GM15510 (cell line): ENCODE measurements around the gene RPUSD4.

Experiments
- POLR2A ChIP-seq: IDR thresholded peaks from 3 replicates; pipeline ENCODE4 v1.6.1; 2011; ENCODE audit warnings: borderline replicate concordance; ENCODE audit not compliant: insufficient read length; ENCODE audit errors: extremely low read depth

RPUSD4 gene

DNA sequence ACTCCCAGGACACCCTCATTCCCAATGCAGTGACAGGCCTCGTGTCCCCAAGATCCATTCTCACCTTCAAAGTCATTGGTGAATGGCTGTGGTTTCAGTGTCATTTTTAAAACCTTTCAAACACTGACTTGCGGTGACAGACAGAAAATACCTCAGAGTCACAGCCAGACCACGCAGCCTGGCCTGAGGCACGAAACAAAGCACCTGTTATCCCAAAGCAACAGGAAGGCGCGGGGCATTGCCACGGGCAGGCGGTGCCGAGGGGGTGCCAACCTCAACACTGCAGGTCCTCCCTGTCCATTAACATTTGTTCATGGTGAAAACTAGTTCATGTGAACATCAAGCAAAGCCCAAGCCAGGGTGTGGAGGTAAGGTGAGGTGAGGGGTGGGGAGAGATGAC, 38.2 kb downstream of the RPUSD4 start:
- TF ChIP-seq POLR2A: no peak

DNA sequence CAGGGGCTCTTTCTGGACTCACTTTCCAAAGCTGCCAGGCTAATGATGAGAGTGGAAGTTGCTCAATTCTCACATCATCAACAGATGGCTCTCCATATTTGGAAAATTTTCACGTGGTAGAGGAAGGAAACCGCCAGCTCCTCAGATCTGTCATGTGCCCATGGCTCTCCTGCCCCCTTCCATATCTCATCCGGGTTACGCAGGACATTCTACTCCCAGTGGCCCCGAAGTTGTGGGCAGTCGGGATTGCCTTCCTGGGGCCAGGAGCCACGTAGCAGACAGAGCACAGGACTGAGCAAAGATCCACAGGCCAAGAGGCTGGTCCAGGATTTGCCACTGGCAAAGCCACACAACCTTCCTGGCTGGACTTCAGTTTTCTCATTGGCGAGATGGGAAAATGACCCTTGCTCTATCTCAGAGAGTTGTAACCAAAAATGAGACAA, 38.8 kb downstream of the RPUSD4 start:
- no peak for TF ChIP-seq POLR2A

DNA sequence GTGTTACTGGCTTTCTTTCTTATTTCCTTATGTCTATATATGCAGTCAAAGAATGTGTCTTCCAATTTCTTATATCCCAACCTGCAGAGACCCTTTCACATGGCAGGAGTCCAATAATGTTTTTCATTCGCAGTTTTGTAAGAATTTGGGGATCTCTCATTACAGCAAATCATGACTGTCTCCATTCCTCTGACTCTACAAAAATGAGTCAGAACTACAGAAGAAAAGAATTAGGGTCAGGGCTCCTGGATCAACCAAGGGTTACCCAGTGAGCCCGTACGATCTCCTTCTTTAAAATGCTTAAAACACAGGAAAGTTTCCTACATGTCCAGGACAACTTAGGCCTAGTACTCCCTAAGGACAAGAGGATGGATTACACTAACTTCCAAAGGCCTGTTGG, 42.2 kb downstream of the RPUSD4 start:
- TF ChIP-seq POLR2A: no peak

- no peak for TF ChIP-seq POLR2A
Measured at GRCh38 chr11:126167488-126167887, 44.0 kb downstream of the RPUSD4 start.

- no peak for TF ChIP-seq POLR2A
Measured at GRCh38 chr11:126166413-126166812, 45.0 kb downstream of the RPUSD4 start.

- TF ChIP-seq POLR2A: no peak
Measured at GRCh38 chr11:126165757-126166156, 45.7 kb downstream of the RPUSD4 start.

DNA sequence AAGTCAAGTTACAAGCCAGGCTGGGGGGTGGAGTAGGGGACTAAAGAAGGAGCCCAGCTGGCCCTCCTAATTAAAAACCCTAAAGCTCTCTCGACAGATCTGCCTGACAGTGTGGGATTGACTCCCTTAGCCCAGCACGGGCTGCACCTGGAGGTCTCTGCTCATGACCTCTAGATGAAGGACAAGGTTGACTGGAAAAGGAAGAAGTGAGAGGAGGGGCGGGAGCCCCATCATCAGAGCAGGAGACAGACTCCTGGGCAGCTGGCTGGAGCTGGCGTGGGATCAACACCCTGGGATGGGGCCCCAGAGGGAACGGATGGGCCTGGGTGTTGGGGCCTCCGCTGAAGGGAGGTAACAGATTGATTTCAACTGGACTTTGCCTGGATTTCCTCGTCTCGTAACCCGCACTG, 46.1 kb downstream of the RPUSD4 start:
- TF ChIP-seq POLR2A: no peak

- no peak for TF ChIP-seq POLR2A
Measured at GRCh38 chr11:126164781-126165180, 46.7 kb downstream of the RPUSD4 start.

GRCh38 chr11:126163779-126164178, 47.7 kb downstream of the RPUSD4 start:
- no peak for TF ChIP-seq POLR2A

DNA sequence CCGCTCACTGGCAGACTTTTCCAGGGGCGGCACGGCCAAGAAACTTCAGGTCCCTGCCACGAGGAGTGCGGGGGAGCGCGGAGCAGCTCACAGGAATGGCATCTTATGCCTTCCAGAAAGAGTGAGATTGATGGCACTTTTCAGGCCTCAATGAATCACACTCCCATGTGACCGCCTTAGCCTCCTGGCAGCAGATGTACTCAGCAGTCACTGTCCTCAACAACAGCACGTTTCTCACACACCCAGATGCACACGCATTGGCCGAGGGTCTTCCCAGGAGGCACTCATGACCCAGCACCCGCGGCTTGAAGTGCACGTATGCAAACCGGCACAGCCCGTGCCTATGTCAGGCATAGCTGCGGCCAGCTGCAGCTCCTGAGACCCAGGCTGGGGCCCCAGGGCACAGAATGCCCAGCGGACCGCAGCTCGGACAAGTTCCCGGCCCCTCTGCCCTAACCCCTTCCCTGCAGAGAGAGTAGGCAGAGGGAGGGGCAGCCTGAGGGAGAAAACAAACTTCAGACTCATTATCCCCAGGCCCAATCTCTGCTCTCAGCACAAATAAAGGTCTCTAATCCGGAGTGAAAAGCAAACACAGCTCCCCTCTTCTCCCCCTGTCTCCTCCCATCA, 48.3 kb downstream of the RPUSD4 start:
- no peak for TF ChIP-seq POLR2A

DNA sequence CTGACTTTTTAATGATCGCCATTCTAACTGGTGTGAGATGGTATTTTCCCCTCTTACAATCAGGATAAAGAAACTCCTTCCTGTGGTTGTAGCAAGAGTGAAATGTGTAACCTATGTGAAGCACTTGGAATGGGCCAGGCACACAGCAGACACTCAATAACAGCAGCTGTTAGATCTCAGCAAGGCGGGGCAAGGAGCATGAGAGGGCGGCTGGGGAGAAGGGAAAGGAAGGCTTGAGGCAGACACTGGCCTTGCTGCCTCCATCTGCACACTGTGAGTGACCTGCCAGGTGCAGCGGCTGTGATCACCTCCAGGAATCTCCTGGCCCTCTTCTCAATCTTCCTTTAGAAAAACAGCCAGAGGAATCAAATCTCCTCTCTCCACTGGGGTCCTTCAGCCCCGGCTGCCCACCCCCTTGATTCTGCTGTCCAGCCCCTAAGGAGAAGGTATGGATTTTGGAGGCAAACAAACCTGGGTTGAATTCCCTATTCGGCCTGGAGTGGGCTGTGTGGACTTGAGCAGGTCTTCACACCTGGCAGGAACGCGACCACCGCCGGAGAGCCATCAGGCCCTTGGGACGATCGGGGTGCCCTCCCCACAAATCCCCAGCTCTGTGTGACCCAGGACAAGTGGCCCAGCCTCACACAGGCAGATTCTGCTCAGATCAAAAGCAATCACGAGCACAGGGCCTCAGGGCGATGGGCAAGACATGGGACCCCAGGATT, 49.0 kb downstream of the RPUSD4 start:
- TF ChIP-seq POLR2A: no peak

- no peak for TF ChIP-seq POLR2A
Measured at GRCh38 chr11:126161023-126161391, 50.4 kb downstream of the RPUSD4 start.

DNA sequence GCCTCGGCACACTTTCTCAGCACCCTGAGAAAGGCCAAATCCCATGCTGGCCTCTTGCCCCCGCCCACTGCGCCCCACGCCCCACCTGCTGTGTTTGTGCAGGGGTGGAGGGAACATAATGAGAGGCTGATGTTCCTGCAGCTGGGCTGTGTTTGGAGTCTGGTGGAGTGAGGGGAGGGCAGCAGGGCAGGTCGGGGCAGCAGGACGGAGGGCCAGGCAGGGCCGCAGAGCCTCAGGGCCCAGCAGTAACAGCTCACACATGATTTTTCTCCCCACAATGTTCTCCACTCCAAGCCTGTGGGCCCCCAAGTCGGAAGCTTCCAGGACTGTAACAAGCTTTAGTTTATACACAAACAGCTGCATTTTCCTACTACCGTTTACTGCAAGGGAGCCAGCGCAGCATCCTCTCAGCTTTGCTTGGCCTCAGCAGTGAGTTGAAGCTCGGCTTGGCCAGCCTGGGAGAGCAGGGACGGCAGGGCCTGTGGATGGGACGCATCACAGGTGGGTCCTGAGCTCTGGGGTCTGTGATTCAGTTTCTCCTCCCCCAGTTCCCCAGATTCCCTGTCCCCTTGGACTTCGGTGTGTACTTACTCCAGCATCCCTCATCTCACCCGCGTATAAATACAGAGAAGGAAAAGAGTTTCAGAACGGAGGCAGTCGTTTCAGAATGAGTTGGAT, 51.0 kb downstream of the RPUSD4 start:
- TF ChIP-seq POLR2A: no peak

DNA sequence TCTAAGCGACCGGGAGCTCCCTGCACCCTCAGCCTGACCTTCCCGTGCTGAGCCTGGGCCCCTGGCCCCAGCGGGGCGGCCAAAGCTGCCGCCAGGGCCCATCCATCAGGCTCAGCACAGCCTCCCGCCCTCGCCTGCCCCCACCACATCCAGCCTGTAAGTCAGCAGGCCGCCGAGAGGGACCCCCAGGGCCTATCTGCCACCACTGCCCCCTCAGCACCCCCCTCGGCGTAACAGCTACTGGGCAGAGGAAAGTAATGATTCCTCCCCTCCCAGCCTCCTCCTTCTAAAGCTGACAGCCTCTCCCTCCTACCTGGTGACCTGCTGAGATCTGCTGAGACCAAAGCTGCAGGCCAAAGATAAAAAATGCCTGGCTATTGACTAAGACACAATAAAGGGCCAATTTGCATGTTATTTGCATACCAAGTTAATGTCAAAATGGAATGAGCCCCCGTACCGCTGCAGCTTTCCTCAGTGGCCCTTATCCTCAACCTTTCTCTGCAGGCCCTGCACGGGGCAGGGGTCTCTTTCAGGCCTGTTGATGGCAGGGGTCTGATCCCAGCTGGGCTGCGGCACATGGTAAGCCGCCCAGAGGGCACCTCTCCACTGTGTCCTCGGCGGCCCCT, 51.6 kb downstream of the RPUSD4 start:
- no peak for TF ChIP-seq POLR2A

DNA sequence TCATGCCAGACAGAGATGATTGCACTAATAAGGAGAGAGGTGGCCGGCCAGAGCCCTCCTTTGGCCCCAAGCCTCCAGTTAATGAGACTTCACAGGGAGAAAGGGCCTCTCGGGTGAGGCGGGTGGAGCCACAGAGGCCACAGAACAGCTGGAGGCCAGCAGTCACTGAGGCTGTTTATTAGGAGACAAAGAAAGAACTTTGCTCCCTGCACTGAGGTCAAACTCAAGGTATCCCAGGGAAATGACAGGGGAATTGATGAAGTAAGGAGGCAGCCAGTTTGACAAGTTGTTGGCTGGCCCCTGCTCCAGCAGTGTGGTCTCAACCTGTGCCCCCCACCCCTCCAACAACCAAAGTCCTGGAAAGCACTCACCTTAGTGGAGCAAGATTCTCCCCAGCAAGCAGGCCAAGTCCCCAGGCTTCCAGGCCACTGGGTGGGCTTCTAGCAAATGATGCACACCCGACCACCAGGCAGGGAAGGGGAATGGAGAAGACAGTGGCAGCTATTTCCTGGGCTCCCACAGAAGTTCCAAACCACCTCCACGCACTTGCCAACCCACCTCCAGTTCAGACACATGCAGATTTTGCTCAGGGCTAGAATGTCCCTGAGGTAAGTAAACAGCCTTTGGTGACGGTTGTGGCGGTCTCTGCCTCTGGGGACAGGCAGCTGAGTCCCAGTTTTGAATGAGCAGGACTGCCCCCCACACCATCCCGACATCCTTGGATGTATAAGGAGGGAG, 53.2 kb downstream of the RPUSD4 start:
- TF ChIP-seq POLR2A: no peak
